A549 (cell line): ENCODE measurements around the gene TAF12.

Experiments used
- CBX8 ChIP-seq: fragments of 200-600 bp; sonication (generic); IDR thresholded peaks from 2 replicates; pipeline ENCODE4 v1.6.1; 2016
- CTCF ChIP-seq: fragments of >200 bp; sonication (Bioruptor Twin); formaldehyde crosslinking; IDR thresholded peaks from 3 replicates; pipeline ENCODE4 v1.5.1; 2016
- EP300 ChIP-seq, 2 experiments: fragments of >200 bp; sonication (Bioruptor Twin); formaldehyde crosslinking; IDR thresholded peaks; 2 replicates in 1 of 2; 3 replicates in 1 of 2; pipeline ENCODE4 v1.6.1; 2016 to 2017
- ESRRA ChIP-seq: fragments of 150-350 bp; IDR thresholded peaks from 2 replicates; pipeline ENCODE4 v1.6.1; 2014; ENCODE audit warnings: mild to moderate bottlenecking, low read length, borderline replicate concordance
- HMGXB4 ChIP-seq: fragments of 250-450 bp; sonication (Bioruptor Pico); IDR thresholded peaks from 2 replicates; pipeline ENCODE4 v1.5.0; 2021; ENCODE audit warnings: mild to moderate bottlenecking, moderate library complexity, borderline replicate concordance
- HOXB13 ChIP-seq: fragments of 250-450 bp; sonication (Bioruptor Pico); IDR thresholded peaks from 2 replicates; pipeline ENCODE4 v1.5.0; 2020; ENCODE audit warnings: low read depth, mild to moderate bottlenecking, moderate library complexity
- MAX ChIP-seq: IDR thresholded peaks from 2 replicates; pipeline ENCODE4 v1.6.1; 2012
- NR3C1 ChIP-seq: fragments of >200 bp; sonication (Bioruptor Twin); formaldehyde crosslinking; IDR thresholded peaks from 3 replicates; pipeline ENCODE4 v1.6.1; 2017
- PHF8 ChIP-seq: fragments of 200-600 bp; sonication (generic); IDR thresholded peaks from 2 replicates; pipeline ENCODE4 v1.6.1; 2016; ENCODE audit warnings: low read depth, mild to moderate bottlenecking, antibody characterized with exemption, moderate library complexity, borderline replicate concordance
- RCOR1 ChIP-seq: fragments of 150-350 bp; IDR thresholded peaks from 2 replicates; pipeline ENCODE4 v1.6.1; 2014; ENCODE audit warnings: antibody characterized with exemption, low read length, low read depth
- REST ChIP-seq: fragments of 200-600 bp; sonication (generic); IDR thresholded peaks from 2 replicates; pipeline ENCODE4 v1.6.1; 2016; ENCODE audit warnings: antibody characterized with exemption, mild to moderate bottlenecking, moderate library complexity
- RFX5 ChIP-seq: fragments of 450-650 bp; IDR thresholded peaks from 2 replicates; pipeline ENCODE4 v1.7.1; 2014; ENCODE audit warnings: antibody characterized with exemption, mild to moderate bottlenecking, moderate library complexity
- SMC3 ChIP-seq: fragments of >200 bp; sonication (Bioruptor Twin); formaldehyde crosslinking; IDR thresholded peaks from 3 replicates; pipeline ENCODE4 v1.6.1; 2018; ENCODE audit warnings: inconsistent platforms
- SREBF2 ChIP-seq: fragments of 450-650 bp; IDR thresholded peaks from 2 replicates; pipeline ENCODE4 v1.6.1; 2014; ENCODE audit warnings: mild to moderate bottlenecking, moderate library complexity

- TF ChIP-seq MAX (peak; percentile 97), CTCF (peak; percentile 40), SREBF2 (no peak), SMC3 (0 out of 3 replicates have a peak, but pooled peaks have one; percentile 21), ESRRA (no peak), RFX5 (no peak), EP300 (IDR thresholded peaks at IDR 0.05) (no peak), REST (no peak), HOXB13 (no peak), NR3C1 (no peak), PHF8 (peak; percentile 84), RCOR1 (no peak), HMGXB4 (CRISPR knock-in tag) (no peak), CBX8 (no peak)
Observed at GRCh38 chr1:28642847-28643635, at the start of gene TAF12.
